Measurements from ENCODE around the gene LRFN2.

- TF ChIP-seq CTCF (IDR thresholded peaks at IDR 0.05) (no peak), POLR2A (IDR thresholded peaks at IDR 0.05) (no peak)
These were observed 117.8 kb downstream of the LRFN2 start for GRCh38 chr6:40469323-40469722.
